ENCODE measurements around the gene KIF2C. TPM values are rescaled to one million over a fixed set of nuclear protein-coding genes. Genes with fewer than 3 reads are reported as not detected.

Gene KIF2C
- total RNA-seq, 1 experiment from 2014 or later, result 92.6 TPM

GRCh38 chr1:44777547-44777946 lies 37.9 kb downstream of the KIF2C start:
- CTCF ChIA-PET, result no interaction called here
- Histone ChIP-seq H3K27ac (ENCODE audit: low read depth, low read length) (peak overlapping the region; percentile 86), H3K9me2 (ENCODE audit: insufficient read depth) (no peaks in the 10 kb centered on the region), H3K36me3 (ENCODE audit: control insufficient read depth in 1 of 2, insufficient read depth in 2 of 2, low read length in 2 of 2) (peaks cover 28 to 49% of the 10 kb centered on the region in 2 experiments), H3K4me1 (ENCODE audit: control insufficient read depth in 1 of 2, insufficient read depth in 2 of 2, low read length in 2 of 2) (peaks cover 10 to 24% of the 10 kb centered on the region in 2 experiments), H3K9ac (ENCODE audit: low read length) (peak overlapping the region; percentile 100), H3K9me3 (ENCODE audit: control insufficient read depth in 1 of 2, insufficient read depth in 1 of 2, low read depth in 1 of 2, low read length in 2 of 2) (no peaks in the 10 kb centered on the region), H3K4me2 (ENCODE audit: low read length) (peak overlapping the region; percentile 99), H2AFZ (ENCODE audit: low read depth, low read length, poor library complexity, severe bottlenecking) (no peak overlapping the region), H3K79me2 (ENCODE audit: insufficient read depth, low read length) (peaks cover 43% of the 10 kb centered on the region), H4K20me1 (ENCODE audit: insufficient read depth) (peaks cover 18% of the 10 kb centered on the region; the same call in 1 of the 2 replicates), H3K4me3 (replicated peaks in 1 of 2; ENCODE audit: low read depth in 1 of 2, low read length in 2 of 2) (peak overlapping the region; percentile 92 to 99), H3K27me3 (ENCODE audit: insufficient read depth, low read length) (no peaks in the 10 kb centered on the region)
- DNase-seq (ENCODE audit: low read depth, low spot score) (no peak), ATAC-seq (no peak)
- no peak for TF ChIP-seq CEBPB (IDR thresholded peaks at IDR 0.05; ENCODE audit: low read depth)
- no peak for TF ChIP-seq YY1 (IDR thresholded peaks at IDR 0.05; ENCODE audit: extremely low read depth, insufficient replicate concordance, low read depth, low read length)
- TF ChIP-seq REST (IDR thresholded peaks at IDR 0.05; ENCODE audit: low read depth), result no peak
- TF ChIP-seq ZNF274 (IDR thresholded peaks at IDR 0.05; ENCODE audit: low read depth, low read length), result no peak
- TF ChIP-seq EZH2 (IDR thresholded peaks at IDR 0.05), result no peak
- no peak for TF ChIP-seq ELF1 (IDR thresholded peaks at IDR 0.05; ENCODE audit: borderline replicate concordance, low read depth)
- no peak for TF ChIP-seq ATF3 (IDR thresholded peaks at IDR 0.05)
- no peak for TF ChIP-seq RAD21 (IDR thresholded peaks at IDR 0.05; ENCODE audit: low read depth)
- TF ChIP-seq ZFX (IDR thresholded peaks at IDR 0.05), result no peak
- no peak for TF ChIP-seq SIN3A (IDR thresholded peaks at IDR 0.05; ENCODE audit: low read depth)
- TF ChIP-seq POLR2AphosphoS5 (IDR thresholded peaks at IDR 0.05; ENCODE audit: low read depth, low read length), result no peak
- no peak for TF ChIP-seq FOSL1 (IDR thresholded peaks at IDR 0.05; ENCODE audit: low read depth)
- no peak for TF ChIP-seq MAX (IDR thresholded peaks at IDR 0.05)
- no peak for TF ChIP-seq POLR2A (IDR thresholded peaks at IDR 0.05; ENCODE audit: borderline replicate concordance, extremely low read depth, insufficient read depth, insufficient read length)
- TF ChIP-seq SP1 (IDR thresholded peaks at IDR 0.05; ENCODE audit: low read depth), result no peak
- TF ChIP-seq EZH2phosphoT487 (IDR thresholded peaks at IDR 0.05; ENCODE audit: borderline replicate concordance), result no peak
- TF ChIP-seq EGR1 (IDR thresholded peaks at IDR 0.05; ENCODE audit: low read depth), result no peak
- no peak for TF ChIP-seq SRF (IDR thresholded peaks at IDR 0.05; ENCODE audit: low read depth)
- TF ChIP-seq TCF7L2 (IDR thresholded peaks at IDR 0.05; ENCODE audit: borderline replicate concordance, extremely low read depth, insufficient read depth, insufficient read length), result no peak
- TF ChIP-seq ZBTB33 (IDR thresholded peaks at IDR 0.05; ENCODE audit: extremely low read depth, insufficient replicate concordance, low read length), result no peak
- BruUV-seq (replicated peaks), result no TSS peak
- RAD21 ChIA-PET (ENCODE audit: low non-redundant PET in 1 of 2, low total read pairs in 2 of 2, uncharacterized antibody in 2 of 2, unreplicated experiment in 2 of 2), result no interaction called here
- intact Hi-C loops (cut with micrococcal nuclease), result no loop called here
- POLR2A ChIA-PET, result interaction anchor here (1.0 kb wide), 1 partner anchor 11 kb away, joined by 4 read pairs; no protein-coding TSS in a partner anchor
